HG02610 (cell line): ENCODE results near the gene SCAF4.
"Not testable (repeated sequence)": the region's sequence is repeated elsewhere in the genome, so short reads cannot be mapped to it uniquely, and the experiment has no call there.

ENCODE experiments used
- ATAC-seq: cut with Tn5 transposase; IDR thresholded peaks from one replicate; pipeline ENCODE4 v1.9.1; 2021; ENCODE audit warnings: mild to moderate bottlenecking, moderate library complexity; ENCODE audit not compliant: unreplicated experiment

SCAF4 gene

GRCh38 chr21:31737586-31738397 is 5.9 kb upstream of the SCAF4 start:
- ATAC-seq: not testable (repeated sequence)

- ATAC-seq: no peak
Observed at GRCh38 chr21:31735511-31735992, 3.6 kb upstream of the SCAF4 start.

- ATAC-seq: no peak
Observed at GRCh38 chr21:31733551-31734149, 1.7 kb upstream of the SCAF4 start.

- ATAC-seq: no peak
Observed at GRCh38 chr21:31732597-31733550, 956 bp upstream of the SCAF4 start.

- ATAC-seq: peak; percentile 13
Observed at GRCh38 chr21:31731056-31731856, 662 bp downstream of the SCAF4 start.

- no peak for ATAC-seq
Observed at GRCh38 chr21:31730712-31731055, 1.2 kb downstream of the SCAF4 start.

- ATAC-seq: no peak
Observed at GRCh38 chr21:31729622-31730343, 2.1 kb downstream of the SCAF4 start.

GRCh38 chr21:31728952-31729351 is 3.0 kb downstream of the SCAF4 start:
- no peak for ATAC-seq

- no peak for ATAC-seq
Observed at GRCh38 chr21:31728191-31728590, 3.7 kb downstream of the SCAF4 start.

- no peak for ATAC-seq
Observed at GRCh38 chr21:31727181-31727580, 4.7 kb downstream of the SCAF4 start.

- ATAC-seq: no peak
Observed at GRCh38 chr21:31726407-31726806, 5.5 kb downstream of the SCAF4 start.

GRCh38 chr21:31725202-31725839 is 6.6 kb downstream of the SCAF4 start:
- peak; percentile 70 for ATAC-seq

GRCh38 chr21:31724552-31724951 is 7.4 kb downstream of the SCAF4 start:
- no peak for ATAC-seq

GRCh38 chr21:31721381-31721780 is 10.5 kb downstream of the SCAF4 start:
- ATAC-seq: no peak

GRCh38 chr21:31720739-31721138 is 11.2 kb downstream of the SCAF4 start:
- ATAC-seq: no peak

- no peak for ATAC-seq
Observed at GRCh38 chr21:31720330-31720729, 11.6 kb downstream of the SCAF4 start.

- ATAC-seq: no peak
Observed at GRCh38 chr21:31716106-31716505, 15.8 kb downstream of the SCAF4 start.

GRCh38 chr21:31714741-31715365 is 17.1 kb downstream of the SCAF4 start:
- ATAC-seq: no peak
